HCT116 (cell line): ENCODE results near the gene SLC52A1. TPM values are rescaled to one million over a fixed set of nuclear protein-coding genes. Genes with fewer than 3 reads are reported as not detected.

Experiments
- ATAC-seq: fragments of 200-7000 bp; cut with Tn5 transposase; 2 replicates; pipeline ENCODE4 v1.9.1; 2020; ENCODE audit warnings: mild to moderate bottlenecking, moderate library complexity
- BruUV-seq: library from RNA; stranded (reverse); fragments of 400-500 nt; replicated peaks from 2 replicates; lab custom pipeline; 2021; lab: Mats Ljungman, UMichigan
- CTCF ChIA-PET: fragments of 300-600 bp; sonication (Branson Sonifier 250); formaldehyde crosslinking; loops from one replicate; lab custom pipeline; 2021; ENCODE audit warnings: antibody characterized with exemption; lab: Charles Lee
- POLR2A ChIA-PET: fragments of 300-600, 350-600 bp; sonication (Branson Sonifier 250); formaldehyde crosslinking; loops from one replicate; lab custom pipeline; 2021; ENCODE audit warnings: antibody characterized with exemption; lab: Charles Lee
- RAD21 ChIA-PET, 2 experiments: fragments of 300-600 bp; sonication (Branson Sonifier 250); formaldehyde crosslinking; loops; one replicate each; lab custom pipeline; 2023; ENCODE audit warnings: low total read pairs in 2 of 2; ENCODE audit not compliant: uncharacterized antibody in 2 of 2, unreplicated experiment in 2 of 2, low non-redundant PET in 1 of 2; lab: Charles Lee
- DNase-seq: peaks from one replicate; pipeline ENCODE4 v3.0.0-alpha.2; 2010; ENCODE audit warnings: low read depth, low spot score
- H2AFZ ChIP-seq: fragments of 200-600 bp; shearing (Covaris generic), sonication (generic); 2 replicates; pipeline ENCODE4 v1.6.1; 2017; ENCODE audit warnings: low read depth, mixed run types, mixed read lengths, antibody characterized with exemption, low read length; ENCODE audit not compliant: poor library complexity, severe bottlenecking
- H3K27ac ChIP-seq: 2 replicates; pipeline ENCODE4 v1.5.1; 2012; ENCODE audit warnings: low read depth, low read length
- H3K27me3 ChIP-seq: fragments of 200-600 bp; sonication (generic); 2 replicates; pipeline ENCODE4 v1.6.1; 2016; ENCODE audit warnings: mixed run types, low read length, mixed read lengths; ENCODE audit not compliant: insufficient read depth
- H3K36me3 ChIP-seq, 2 experiments: fragments of 200-500 bp in 1 of 2; fragments of 200-600 bp in 1 of 2; sonication (Bioruptor generic) in 1 of 2; sonication (generic) in 1 of 2; 2 replicates each; pipeline versions ENCODE4 v1.5.1 to v1.6.1; 2014 to 2016; ENCODE audit warnings: low read length in 2 of 2, inconsistent platforms in 1 of 2, mixed read lengths in 1 of 2, mixed run types in 1 of 2; ENCODE audit not compliant: insufficient read depth in 2 of 2, control insufficient read depth in 1 of 2
- H3K4me1 ChIP-seq, 2 experiments: fragments of 200-600 bp in 1 of 2; sonication (generic) in 1 of 2; 2 replicates each; pipeline versions ENCODE4 v1.5.1 to v1.6.1; 2012 to 2017; ENCODE audit warnings: low read length in 2 of 2, inconsistent platforms in 1 of 2, mild to moderate bottlenecking in 1 of 2, mixed read lengths in 1 of 2, mixed run types in 1 of 2, moderate library complexity in 1 of 2; ENCODE audit not compliant: insufficient read depth in 2 of 2, control insufficient read depth in 1 of 2
- H3K4me2 ChIP-seq: fragments of 200-600 bp; sonication (generic); 2 replicates; pipeline ENCODE4 v1.6.1; 2017; ENCODE audit warnings: mixed run types, low read length, mixed read lengths
- H3K4me3 ChIP-seq, 2 experiments: fragments of 200-600 bp in 1 of 2; sonication (generic) in 1 of 2; replicated peaks in 1 of 2; 2 replicates each; pipeline ENCODE4 v1.5.1; 2011 to 2016; ENCODE audit warnings: low read length in 2 of 2, control low read depth in 1 of 2, low read depth in 1 of 2, mild to moderate bottlenecking in 1 of 2, mixed read lengths in 1 of 2, mixed run types in 1 of 2
- H3K79me2 ChIP-seq: fragments of 200-600 bp; sonication (generic); 2 replicates; pipeline ENCODE4 v1.6.1; 2017; ENCODE audit warnings: mild to moderate bottlenecking, mixed run types, low read length, moderate library complexity, mixed read lengths; ENCODE audit not compliant: insufficient read depth
- H3K9ac ChIP-seq: fragments of 200-600 bp; sonication (generic); 2 replicates; pipeline ENCODE4 v1.6.1; 2016; ENCODE audit warnings: low read length, mixed read lengths
- H3K9me2 ChIP-seq: fragments of 200-600 bp; sonication (generic), shearing (Covaris generic); 2 replicates; pipeline ENCODE4 v1.6.1; 2017; ENCODE audit warnings: mixed run types, mild to moderate bottlenecking, moderate library complexity; ENCODE audit not compliant: insufficient read depth
- H3K9me3 ChIP-seq, 2 experiments: fragments of 200-500 bp in 1 of 2; fragments of 200-600 bp in 1 of 2; sonication (Bioruptor generic) in 1 of 2; sonication (generic) in 1 of 2; 2 replicates each; pipeline ENCODE4 v1.6.1; 2014 to 2017; ENCODE audit warnings: low read length in 2 of 2, mixed read lengths in 2 of 2, inconsistent platforms in 1 of 2, low read depth in 1 of 2, mild to moderate bottlenecking in 1 of 2, mixed run types in 1 of 2, moderate library complexity in 1 of 2; ENCODE audit not compliant: control insufficient read depth in 1 of 2, insufficient read depth in 1 of 2
- H4K20me1 ChIP-seq: fragments of 200-600 bp; sonication (generic), shearing (Covaris generic); 2 replicates; pipeline ENCODE4 v1.6.1; 2017; ENCODE audit warnings: mixed run types, mild to moderate bottlenecking, moderate library complexity; ENCODE audit not compliant: insufficient read depth
- CBX3 ChIP-seq: IDR thresholded peaks from 2 replicates; pipeline ENCODE4 v1.6.1; 2012; ENCODE audit warnings: low read depth
- CEBPB ChIP-seq: IDR thresholded peaks from 2 replicates; pipeline ENCODE4 v1.6.1; 2012; ENCODE audit warnings: low read depth
- EGR1 ChIP-seq: IDR thresholded peaks from 2 replicates; pipeline ENCODE4 v1.6.1; 2012; ENCODE audit warnings: low read depth
- ELF1 ChIP-seq: IDR thresholded peaks from 2 replicates; pipeline ENCODE4 v1.6.1; 2012; ENCODE audit warnings: low read depth, borderline replicate concordance
- EZH2 ChIP-seq: fragments of 200-600 bp; sonication (generic); IDR thresholded peaks from 2 replicates; pipeline ENCODE4 v1.6.1; 2017; ENCODE audit warnings: antibody characterized with exemption, mixed run types
- EZH2phosphoT487 ChIP-seq: fragments of 200-600 bp; IDR thresholded peaks from 2 replicates; pipeline ENCODE4 v1.6.1; 2018; ENCODE audit warnings: antibody characterized with exemption, borderline replicate concordance
- FOSL1 ChIP-seq: IDR thresholded peaks from 2 replicates; pipeline ENCODE4 v1.6.1; 2012; ENCODE audit warnings: low read depth
- JUND ChIP-seq: IDR thresholded peaks from 2 replicates; pipeline ENCODE4 v1.6.1; 2012
- POLR2AphosphoS5 ChIP-seq: IDR thresholded peaks from 2 replicates; pipeline ENCODE4 v1.6.1; 2011; ENCODE audit warnings: mild to moderate bottlenecking, low read depth, low read length, moderate library complexity
- RAD21 ChIP-seq: IDR thresholded peaks from 2 replicates; pipeline ENCODE4 v1.6.1; 2012; ENCODE audit warnings: low read depth, mild to moderate bottlenecking
- SIN3A ChIP-seq: IDR thresholded peaks from 2 replicates; pipeline ENCODE4 v1.6.1; 2012; ENCODE audit warnings: low read depth
- SRF ChIP-seq: IDR thresholded peaks from 2 replicates; pipeline ENCODE4 v1.6.1; 2012; ENCODE audit warnings: low read depth
- TCF7L2 ChIP-seq: IDR thresholded peaks from 2 replicates; pipeline ENCODE4 v1.7.0; 2011; ENCODE audit warnings: borderline replicate concordance, inconsistent platforms; ENCODE audit not compliant: insufficient read depth, insufficient read length; ENCODE audit errors: extremely low read depth
- ZFX ChIP-seq: fragments of 450-650 bp; IDR thresholded peaks from 2 replicates; pipeline ENCODE4 v1.6.1; 2017
- intact Hi-C: fragments of 100-400 bp; cut with micrococcal nuclease; formaldehyde crosslinking; loops from 2 replicates; pipeline ENCODE4 v1.10.0; 2022
- total RNA-seq: library from RNA; stranded (reverse); gene quantifications from one replicate; pipeline ENCODE4 v1.2.1, GENCODE V29; 2021; ENCODE audit not compliant: unreplicated experiment
- TF ChIP-seq, protein P1 (sequence below), 3 experiments: fragments of 200-600 bp in 1 of 3; sonication (generic) in 1 of 3; IDR thresholded peaks in 2 of 3; conservative IDR thresholded peaks in 1 of 3; 2 replicates each; pipeline ENCODE4 v1.5.1; 2012 to 2017; ENCODE audit warnings: low read depth in 2 of 3, low read length in 2 of 3, antibody characterized with exemption in 1 of 3, borderline replicate concordance in 1 of 3, control low read depth in 1 of 3, mild to moderate bottlenecking in 1 of 3, mixed read lengths in 1 of 3, mixed run types in 1 of 3, moderate library complexity in 1 of 3; ENCODE audit not compliant: insufficient read depth in 1 of 3

Gene SLC52A1
- total RNA-seq, 1 experiment from 2014 or later: not detected

DNA sequence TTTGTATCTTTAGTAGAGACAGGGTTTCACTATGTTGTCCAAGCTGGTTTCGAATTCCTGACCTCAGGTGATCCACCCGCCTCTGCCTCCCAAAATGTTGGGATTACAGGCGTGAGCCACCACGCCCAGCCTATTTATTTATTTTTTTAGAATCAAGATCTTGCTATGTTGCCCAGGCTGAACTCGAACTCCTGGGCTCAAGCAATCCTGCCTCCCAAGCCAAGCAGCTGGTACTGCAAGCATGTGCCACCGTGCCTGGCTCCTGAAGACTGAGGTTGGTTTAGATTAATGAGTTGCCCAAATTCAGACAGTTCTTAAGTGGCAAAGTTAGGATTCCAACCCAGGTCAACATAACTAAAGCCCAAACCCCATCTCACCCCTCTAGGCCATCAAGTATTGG lies 7.9 kb downstream of the SLC52A1 start:
- CTCF ChIA-PET: no interaction called here
- no peak for DNase-seq
- H2AFZ ChIP-seq: no peak overlapping the region
- no peak overlapping the region for H3K9ac ChIP-seq
- no peaks in the 10 kb centered on the region for H3K9me3 ChIP-seq
- no peak overlapping the region for H3K4me3 ChIP-seq
- no peak overlapping the region for H3K27ac ChIP-seq
- H3K36me3 ChIP-seq: peaks cover 1 to 2% of the 10 kb centered on the region in 2 experiments; a peak in 2 of 4 replicates
- no peaks in the 10 kb centered on the region for H4K20me1 ChIP-seq
- TF ChIP-seq ELF1 (no peak), FOSL1 (no peak), CEBPB (no peak), TCF7L2 (no peak), EGR1 (no peak), EZH2phosphoT487 (no peak), SRF (no peak), JUND (no peak), RAD21 (no peak)
- TF ChIP-seq, all 23 proteins: peak for 0
- BruUV-seq: no TSS peak
- ChIA-PET RAD21 (no interaction called here), POLR2A (no interaction called here)
- Histone ChIP-seq H3K9me2 (no peaks in the 10 kb centered on the region), H3K4me1 (peaks cover 7 to 19% of the 10 kb centered on the region in 2 experiments; a peak in 3 of 4 replicates), H3K27me3 (no peaks in the 10 kb centered on the region), H3K79me2 (no peaks in the 10 kb centered on the region), H3K4me2 (no peak overlapping the region)
- intact Hi-C loops: no loop called here
- ATAC-seq: no peak

DNA sequence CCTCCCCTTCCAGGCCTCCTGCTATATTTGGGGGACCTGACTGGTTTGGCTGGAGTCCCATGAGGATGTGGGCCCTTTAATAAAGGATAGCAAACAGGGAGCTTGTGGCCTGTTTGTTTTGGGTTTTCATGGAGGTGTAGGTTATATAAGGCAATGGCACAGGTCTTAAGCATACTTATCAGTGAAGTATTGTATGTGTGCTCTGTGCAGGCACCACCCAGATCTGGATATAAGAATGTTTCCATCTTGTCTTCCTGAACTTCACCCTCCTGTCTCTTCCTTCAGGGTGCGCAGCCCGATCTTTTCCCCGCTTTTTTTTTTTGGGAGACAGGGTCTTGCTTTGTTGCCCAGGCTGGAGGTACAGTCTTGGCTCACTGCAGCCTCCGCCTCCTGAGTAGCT lies 10.6 kb downstream of the SLC52A1 start:
- POLR2A ChIA-PET: no interaction called here
- CTCF ChIA-PET: no interaction called here
- ATAC-seq: no peak
- Histone ChIP-seq H3K9me3 (no peaks in the 10 kb centered on the region), H3K79me2 (no peaks in the 10 kb centered on the region), H2AFZ (no peak overlapping the region), H3K4me1 (peaks cover 4 to 7% of the 10 kb centered on the region in 2 experiments; a peak in 1 of 4 replicates), H3K27me3 (no peaks in the 10 kb centered on the region), H3K9ac (no peak overlapping the region), H3K36me3 (peaks cover 10 to 21% of the 10 kb centered on the region in 2 experiments), H3K27ac (no peak overlapping the region), H4K20me1 (no peaks in the 10 kb centered on the region), H3K9me2 (no peaks in the 10 kb centered on the region), H3K4me3 (no peak overlapping the region), H3K4me2 (no peak overlapping the region)
- TF ChIP-seq EZH2: no peak
- TF ChIP-seq EGR1: no peak
- TF ChIP-seq POLR2AphosphoS5: no peak
- TF ChIP-seq ZFX: no peak
- TF ChIP-seq, protein P1, sequence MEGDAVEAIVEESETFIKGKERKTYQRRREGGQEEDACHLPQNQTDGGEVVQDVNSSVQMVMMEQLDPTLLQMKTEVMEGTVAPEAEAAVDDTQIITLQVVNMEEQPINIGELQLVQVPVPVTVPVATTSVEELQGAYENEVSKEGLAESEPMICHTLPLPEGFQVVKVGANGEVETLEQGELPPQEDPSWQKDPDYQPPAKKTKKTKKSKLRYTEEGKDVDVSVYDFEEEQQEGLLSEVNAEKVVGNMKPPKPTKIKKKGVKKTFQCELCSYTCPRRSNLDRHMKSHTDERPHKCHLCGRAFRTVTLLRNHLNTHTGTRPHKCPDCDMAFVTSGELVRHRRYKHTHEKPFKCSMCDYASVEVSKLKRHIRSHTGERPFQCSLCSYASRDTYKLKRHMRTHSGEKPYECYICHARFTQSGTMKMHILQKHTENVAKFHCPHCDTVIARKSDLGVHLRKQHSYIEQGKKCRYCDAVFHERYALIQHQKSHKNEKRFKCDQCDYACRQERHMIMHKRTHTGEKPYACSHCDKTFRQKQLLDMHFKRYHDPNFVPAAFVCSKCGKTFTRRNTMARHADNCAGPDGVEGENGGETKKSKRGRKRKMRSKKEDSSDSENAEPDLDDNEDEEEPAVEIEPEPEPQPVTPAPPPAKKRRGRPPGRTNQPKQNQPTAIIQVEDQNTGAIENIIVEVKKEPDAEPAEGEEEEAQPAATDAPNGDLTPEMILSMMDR (IDR thresholded peaks at IDR 0.05 in 2 of 3, conservative IDR thresholded peaks at IDR 0.05 in 1 of 3; ENCODE audit: borderline replicate concordance in 1 of 3, insufficient read depth in 1 of 3, low read depth in 2 of 3, low read length in 2 of 3): no peak
- TF ChIP-seq CBX3: no peak
- TF ChIP-seq SIN3A: no peak
- intact Hi-C loops: no loop called here
- no TSS peak for BruUV-seq
- no peak for DNase-seq
- RAD21 ChIA-PET: no interaction called here
